Activated T-cell treated with anti-CD3 and anti-CD28 coated beads for 1 hour (primary cell): ENCODE results near the gene EFNA5.
"Not testable (repeated sequence)": the region's sequence is repeated elsewhere in the genome, so short reads cannot be mapped to it uniquely, and the experiment has no call there.

Experiments
- DNase-seq: peaks from one replicate; pipeline ENCODE4 v3.0.0-alpha.2; 2020; ENCODE audit warnings: low read depth

The EFNA5 gene

GRCh38 chr5:107457881-107458280, 212.9 kb downstream of the EFNA5 start:
- DNase-seq: no peak

- no peak for DNase-seq
These were observed 213.6 kb downstream of the EFNA5 start for GRCh38 chr5:107457138-107457537.

GRCh38 chr5:107456281-107456715, 214.4 kb downstream of the EFNA5 start:
- no peak for DNase-seq

- DNase-seq: no peak
These were observed 215.6 kb downstream of the EFNA5 start for GRCh38 chr5:107455111-107455544.

GRCh38 chr5:107451827-107452226, 218.9 kb downstream of the EFNA5 start:
- not testable (repeated sequence) for DNase-seq

- no peak for DNase-seq
These were observed 219.7 kb downstream of the EFNA5 start for GRCh38 chr5:107451028-107451427.

- no peak for DNase-seq
These were observed 220.2 kb downstream of the EFNA5 start for GRCh38 chr5:107450531-107450930.

- DNase-seq: no peak
These were observed 221.4 kb downstream of the EFNA5 start for GRCh38 chr5:107449369-107449768.

- DNase-seq: no peak
These were observed 223.2 kb downstream of the EFNA5 start for GRCh38 chr5:107447587-107447986.

- no peak for DNase-seq
These were observed 223.8 kb downstream of the EFNA5 start for GRCh38 chr5:107446972-107447371.

GRCh38 chr5:107444300-107444699, 226.4 kb downstream of the EFNA5 start:
- no peak for DNase-seq

- DNase-seq: no peak
These were observed 226.8 kb downstream of the EFNA5 start for GRCh38 chr5:107443897-107444296.

GRCh38 chr5:107442452-107442851, 228.3 kb downstream of the EFNA5 start:
- DNase-seq: no peak

- no peak for DNase-seq
These were observed 230.9 kb downstream of the EFNA5 start for GRCh38 chr5:107439832-107440231.

- DNase-seq: no peak
These were observed 232.7 kb downstream of the EFNA5 start for GRCh38 chr5:107437986-107438510.

- DNase-seq: no peak
These were observed 233.6 kb downstream of the EFNA5 start for GRCh38 chr5:107437154-107437553.

GRCh38 chr5:107436201-107436600, 234.5 kb downstream of the EFNA5 start:
- DNase-seq: no peak

GRCh38 chr5:107435061-107435460, 235.7 kb downstream of the EFNA5 start:
- no peak for DNase-seq

GRCh38 chr5:107433646-107434045, 237.1 kb downstream of the EFNA5 start:
- DNase-seq: not testable (repeated sequence)

- no peak for DNase-seq
These were observed 238.7 kb downstream of the EFNA5 start for GRCh38 chr5:107431998-107432397.

- no peak for DNase-seq
These were observed 239.2 kb downstream of the EFNA5 start for GRCh38 chr5:107431536-107431935.

GRCh38 chr5:107430071-107430625, 240.6 kb downstream of the EFNA5 start:
- no peak for DNase-seq

GRCh38 chr5:107428303-107428813, 242.4 kb downstream of the EFNA5 start:
- no peak for DNase-seq

GRCh38 chr5:107426872-107427271, 243.9 kb downstream of the EFNA5 start:
- DNase-seq: no peak
